ENCODE results near the gene TRAPPC8.

The TRAPPC8 gene

DNA sequence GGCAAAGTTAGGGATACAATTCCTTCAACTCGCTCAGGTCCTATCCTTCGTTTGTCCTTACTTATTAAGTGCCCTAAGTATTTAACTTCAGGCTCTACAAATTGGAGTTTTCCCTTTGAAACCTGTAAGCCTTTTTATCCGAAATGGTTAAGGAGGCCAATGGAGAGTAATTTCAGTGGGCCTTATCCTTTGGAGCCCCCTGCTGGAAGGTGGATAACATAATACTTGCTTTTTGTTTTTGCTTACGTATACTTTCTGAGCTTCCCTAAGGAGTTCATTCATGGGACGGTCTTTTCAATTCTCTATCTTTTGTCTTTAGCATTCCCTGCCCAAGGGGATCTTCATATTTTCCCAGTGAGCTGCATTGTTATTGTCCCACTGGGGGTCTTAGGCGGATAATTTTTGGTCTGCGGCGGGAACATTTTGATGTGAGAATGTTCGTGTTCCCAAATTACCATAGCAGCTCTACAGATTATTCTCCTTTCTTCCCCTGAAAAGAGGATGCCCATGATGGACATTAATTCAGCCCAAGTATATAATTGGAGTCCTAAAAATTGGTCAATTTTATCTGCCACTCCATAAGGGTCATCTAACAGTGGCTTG is 34.4 kb upstream of the TRAPPC8 start:
- no peaks in the 10 kb centered on the region for H4K20me1 ChIP-seq (ENCODE audit: insufficient read depth, low read length)
- H3K4me2 ChIP-seq (ENCODE audit: insufficient read depth, low read length): no peak overlapping the region
- H3K27me3 ChIP-seq (ENCODE audit: insufficient read depth, low read length, poor library complexity): no peaks in the 10 kb centered on the region
- H3K27ac ChIP-seq (ENCODE audit: low read length): no peak overlapping the region
- TF ChIP-seq EZH2 (IDR thresholded peaks at IDR 0.05; ENCODE audit: borderline replicate concordance, low read depth, low read length, severe bottlenecking): no peak
- peak; percentile 62 for TF ChIP-seq CTCF (IDR thresholded peaks at IDR 0.05; ENCODE audit: borderline replicate concordance, extremely low read depth, low read length, poor library complexity, severe bottlenecking)
- no peak overlapping the region for H3K4me3 ChIP-seq (ENCODE audit: low read depth in 1 of 2, low read length in 2 of 2)
- no peak for ATAC-seq (ENCODE audit: insufficient read depth, low read depth)
- H3K36me3 ChIP-seq (ENCODE audit: insufficient read depth, low read length): no peaks in the 10 kb centered on the region
- H3K4me1 ChIP-seq (ENCODE audit: insufficient read depth, low read length): no peaks in the 10 kb centered on the region
- no peaks in the 10 kb centered on the region for H3K79me2 ChIP-seq (ENCODE audit: insufficient read depth, low read length)
- DNase-seq: peak; percentile 27
- H3K9me3 ChIP-seq (ENCODE audit: insufficient read depth, low read length, severe bottlenecking): peaks cover 37% of the 10 kb centered on the region
- no peak overlapping the region for H2AFZ ChIP-seq (ENCODE audit: low read depth, low read length)
- no peak overlapping the region for H3K9ac ChIP-seq (ENCODE audit: low read depth, low read length)

GRCh38 chr18:31976242-31976641 is 33.3 kb upstream of the TRAPPC8 start:
- H2AFZ ChIP-seq (ENCODE audit: low read depth, low read length): no peak overlapping the region
- no peaks in the 10 kb centered on the region for H4K20me1 ChIP-seq (ENCODE audit: insufficient read depth, low read length)
- TF ChIP-seq EZH2 (IDR thresholded peaks at IDR 0.05; ENCODE audit: borderline replicate concordance, low read depth, low read length, severe bottlenecking) (no peak), CTCF (IDR thresholded peaks at IDR 0.05; ENCODE audit: borderline replicate concordance, extremely low read depth, low read length, poor library complexity, severe bottlenecking) (no peak)
- H3K27ac ChIP-seq (ENCODE audit: low read length): no peak overlapping the region
- no peak overlapping the region for H3K4me2 ChIP-seq (ENCODE audit: insufficient read depth, low read length)
- H3K9me3 ChIP-seq (ENCODE audit: insufficient read depth, low read length, severe bottlenecking): peaks cover 38% of the 10 kb centered on the region
- no peaks in the 10 kb centered on the region for H3K4me1 ChIP-seq (ENCODE audit: insufficient read depth, low read length)
- H3K9ac ChIP-seq (ENCODE audit: low read depth, low read length): no peak overlapping the region
- H3K36me3 ChIP-seq (ENCODE audit: insufficient read depth, low read length): no peaks in the 10 kb centered on the region
- H3K4me3 ChIP-seq (ENCODE audit: low read depth in 1 of 2, low read length in 2 of 2): no peak overlapping the region
- no peak for DNase-seq
- H3K27me3 ChIP-seq (ENCODE audit: insufficient read depth, low read length, poor library complexity): no peaks in the 10 kb centered on the region
- H3K79me2 ChIP-seq (ENCODE audit: insufficient read depth, low read length): no peaks in the 10 kb centered on the region
- no peak for ATAC-seq (ENCODE audit: insufficient read depth, low read depth)

DNA sequence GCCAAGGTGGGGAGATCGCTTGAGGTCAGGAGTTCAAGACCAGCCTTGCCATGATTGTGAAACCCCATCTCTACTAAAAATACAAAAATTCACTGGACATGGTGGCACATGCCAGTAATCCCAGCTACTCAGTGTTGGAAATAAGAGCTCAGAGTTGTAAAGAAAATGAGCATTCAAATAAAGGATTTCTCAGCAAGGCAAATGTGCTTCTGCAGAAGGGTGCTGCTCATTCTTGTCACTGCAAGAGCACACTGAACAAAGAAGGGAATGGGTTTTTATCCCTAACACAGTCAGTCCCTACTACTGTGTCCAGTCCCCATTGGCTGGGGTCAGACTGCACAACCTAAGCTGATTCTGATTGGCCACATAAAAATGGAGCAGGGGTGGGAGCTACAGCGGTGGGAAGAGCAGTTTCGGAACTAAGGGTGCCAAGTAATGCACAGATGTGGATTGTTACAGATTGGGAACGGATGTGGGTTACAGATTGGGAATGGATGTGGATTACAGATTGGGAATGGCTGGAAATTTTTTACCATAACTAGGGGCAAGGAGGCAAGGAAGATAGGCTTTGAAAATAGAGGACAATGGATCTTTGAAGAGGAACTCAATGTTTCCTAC is 31.1 kb upstream of the TRAPPC8 start:
- no peak overlapping the region for H2AFZ ChIP-seq (ENCODE audit: low read depth, low read length)
- H3K9ac ChIP-seq (ENCODE audit: low read depth, low read length): no peak overlapping the region
- no peaks in the 10 kb centered on the region for H3K27me3 ChIP-seq (ENCODE audit: insufficient read depth, low read length, poor library complexity)
- H3K79me2 ChIP-seq (ENCODE audit: insufficient read depth, low read length): no peaks in the 10 kb centered on the region
- no peaks in the 10 kb centered on the region for H3K4me1 ChIP-seq (ENCODE audit: insufficient read depth, low read length)
- H3K27ac ChIP-seq (ENCODE audit: low read length): no peak overlapping the region
- TF ChIP-seq EZH2 (IDR thresholded peaks at IDR 0.05; ENCODE audit: borderline replicate concordance, low read depth, low read length, severe bottlenecking) (no peak), CTCF (IDR thresholded peaks at IDR 0.05; ENCODE audit: borderline replicate concordance, extremely low read depth, low read length, poor library complexity, severe bottlenecking) (no peak)
- no peaks in the 10 kb centered on the region for H3K36me3 ChIP-seq (ENCODE audit: insufficient read depth, low read length)
- no peak overlapping the region for H3K4me3 ChIP-seq (ENCODE audit: low read depth in 1 of 2, low read length in 2 of 2)
- no peak overlapping the region for H3K4me2 ChIP-seq (ENCODE audit: insufficient read depth, low read length)
- peaks cover 38% of the 10 kb centered on the region for H3K9me3 ChIP-seq (ENCODE audit: insufficient read depth, low read length, severe bottlenecking)
- no peak for DNase-seq
- no peak for ATAC-seq (ENCODE audit: insufficient read depth, low read depth)
- H4K20me1 ChIP-seq (ENCODE audit: insufficient read depth, low read length): no peaks in the 10 kb centered on the region

All from DND-41 (cell line).